Body of pancreas (tissue), 4 donors: ENCODE measurements around the gene CCNY.

ENCODE experiments used
- POLR2A ChIP-seq, 3 donors: fragments of 450-650 bp; IDR thresholded peaks; one replicate each; pipeline ENCODE4 v1.6.1; 2016; ENCODE audit warnings: antibody characterized with exemption in 3 of 3, mild to moderate bottlenecking in 2 of 3
- TF ChIP-seq, protein P1 (sequence below), 7 experiments: fragments of 450-650 bp in 4 of 7; fragments of 200-600 bp in 3 of 7; sonication (generic) in 3 of 7; IDR thresholded peaks; one replicate each; pipeline ENCODE4 v1.5.1; 2016 to 2019; ENCODE audit warnings: antibody characterized with exemption in 7 of 7

DNA sequence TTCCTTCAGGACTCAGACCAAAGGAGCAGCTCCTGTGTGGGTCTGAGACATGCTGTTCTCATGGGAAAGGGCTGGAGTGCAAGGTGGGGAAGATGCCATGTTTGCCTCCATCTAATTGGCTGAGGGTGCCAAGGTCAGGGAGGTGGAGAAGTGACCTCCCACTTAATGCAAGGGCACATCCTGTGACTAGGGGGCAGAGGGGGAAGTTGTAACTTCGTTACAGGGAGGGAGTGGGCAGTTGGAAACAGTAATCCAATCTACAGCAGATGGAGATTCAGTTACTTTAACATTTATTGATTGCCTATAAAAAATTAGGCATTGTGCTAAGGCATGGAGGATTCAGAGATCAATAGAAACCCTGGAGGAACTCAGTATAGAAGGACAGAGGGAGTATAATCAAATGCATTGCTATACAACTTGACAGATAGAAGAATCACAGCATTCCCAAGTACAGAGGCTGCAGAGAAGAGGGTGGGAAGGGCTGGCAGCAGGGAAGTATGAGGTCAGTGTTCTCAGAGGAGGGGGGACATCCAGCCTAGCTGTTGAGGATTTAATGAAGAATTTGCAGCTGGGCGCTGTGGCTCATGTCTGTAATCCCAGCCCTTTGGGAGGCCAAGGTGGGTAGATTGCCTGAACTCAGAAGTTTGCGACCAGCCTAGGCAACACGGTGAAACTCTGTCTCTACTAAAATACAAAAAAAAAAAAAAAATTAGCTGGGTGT, 75.9 kb downstream of the CCNY start:
- TF ChIP-seq, protein P1, sequence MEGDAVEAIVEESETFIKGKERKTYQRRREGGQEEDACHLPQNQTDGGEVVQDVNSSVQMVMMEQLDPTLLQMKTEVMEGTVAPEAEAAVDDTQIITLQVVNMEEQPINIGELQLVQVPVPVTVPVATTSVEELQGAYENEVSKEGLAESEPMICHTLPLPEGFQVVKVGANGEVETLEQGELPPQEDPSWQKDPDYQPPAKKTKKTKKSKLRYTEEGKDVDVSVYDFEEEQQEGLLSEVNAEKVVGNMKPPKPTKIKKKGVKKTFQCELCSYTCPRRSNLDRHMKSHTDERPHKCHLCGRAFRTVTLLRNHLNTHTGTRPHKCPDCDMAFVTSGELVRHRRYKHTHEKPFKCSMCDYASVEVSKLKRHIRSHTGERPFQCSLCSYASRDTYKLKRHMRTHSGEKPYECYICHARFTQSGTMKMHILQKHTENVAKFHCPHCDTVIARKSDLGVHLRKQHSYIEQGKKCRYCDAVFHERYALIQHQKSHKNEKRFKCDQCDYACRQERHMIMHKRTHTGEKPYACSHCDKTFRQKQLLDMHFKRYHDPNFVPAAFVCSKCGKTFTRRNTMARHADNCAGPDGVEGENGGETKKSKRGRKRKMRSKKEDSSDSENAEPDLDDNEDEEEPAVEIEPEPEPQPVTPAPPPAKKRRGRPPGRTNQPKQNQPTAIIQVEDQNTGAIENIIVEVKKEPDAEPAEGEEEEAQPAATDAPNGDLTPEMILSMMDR (IDR thresholded peaks at IDR 0.05): no peak
- no peak for TF ChIP-seq POLR2A (IDR thresholded peaks at IDR 0.05)
